Measurements from ENCODE around the gene CENPB. TPM values are rescaled to one million over a fixed set of nuclear protein-coding genes. Genes with fewer than 3 reads are reported as not detected.

Gene CENPB
- polyA plus RNA-seq, 1 experiment: 29.7 TPM

DNA sequence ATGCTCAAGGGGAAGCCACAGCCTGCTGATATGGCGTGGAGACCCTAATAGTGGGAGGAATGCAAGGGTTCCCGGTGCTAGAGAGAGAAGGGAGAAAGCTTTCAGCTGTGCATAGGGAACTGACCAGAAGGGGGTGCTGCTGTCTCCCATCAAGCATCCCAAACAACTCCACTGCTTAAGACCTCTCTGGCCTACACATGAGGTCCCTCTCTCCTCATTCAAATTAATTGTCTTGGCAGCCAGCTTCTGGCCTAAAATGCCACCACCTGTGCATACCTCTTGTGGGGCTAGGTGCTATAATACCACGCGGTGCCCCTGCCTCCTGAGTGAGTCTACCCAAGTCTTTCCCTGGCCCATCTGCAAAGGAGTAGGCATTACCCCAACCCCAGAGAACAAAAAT lies 33.4 kb downstream of the CENPB start:
- Histone ChIP-seq H3K4me3 (ENCODE audit: low read depth, low read length) (no peak overlapping the region), H3K9me3 (ENCODE audit: control insufficient read depth, insufficient read depth, low read length) (peaks cover 4% of the 10 kb centered on the region; the same call in 1 of the 2 replicates), H3K27ac (ENCODE audit: low read depth, low read length) (peak overlapping the region; percentile 21), H3K27me3 (ENCODE audit: control insufficient read depth, insufficient read depth, low read length) (no peaks in the 10 kb centered on the region)
- TF ChIP-seq, protein P1, sequence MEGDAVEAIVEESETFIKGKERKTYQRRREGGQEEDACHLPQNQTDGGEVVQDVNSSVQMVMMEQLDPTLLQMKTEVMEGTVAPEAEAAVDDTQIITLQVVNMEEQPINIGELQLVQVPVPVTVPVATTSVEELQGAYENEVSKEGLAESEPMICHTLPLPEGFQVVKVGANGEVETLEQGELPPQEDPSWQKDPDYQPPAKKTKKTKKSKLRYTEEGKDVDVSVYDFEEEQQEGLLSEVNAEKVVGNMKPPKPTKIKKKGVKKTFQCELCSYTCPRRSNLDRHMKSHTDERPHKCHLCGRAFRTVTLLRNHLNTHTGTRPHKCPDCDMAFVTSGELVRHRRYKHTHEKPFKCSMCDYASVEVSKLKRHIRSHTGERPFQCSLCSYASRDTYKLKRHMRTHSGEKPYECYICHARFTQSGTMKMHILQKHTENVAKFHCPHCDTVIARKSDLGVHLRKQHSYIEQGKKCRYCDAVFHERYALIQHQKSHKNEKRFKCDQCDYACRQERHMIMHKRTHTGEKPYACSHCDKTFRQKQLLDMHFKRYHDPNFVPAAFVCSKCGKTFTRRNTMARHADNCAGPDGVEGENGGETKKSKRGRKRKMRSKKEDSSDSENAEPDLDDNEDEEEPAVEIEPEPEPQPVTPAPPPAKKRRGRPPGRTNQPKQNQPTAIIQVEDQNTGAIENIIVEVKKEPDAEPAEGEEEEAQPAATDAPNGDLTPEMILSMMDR (IDR thresholded peaks at IDR 0.05; ENCODE audit: low read depth, low read length): peak; percentile 85
- POLR2A ChIA-PET: interaction anchor here (0.5 to 1.4 kb wide), 2 partner anchors 15 to 93 kb away, joined by 3 to 11 read pairs; partner anchors contain the start of gene ADISSP
- peak; percentile 43 for DNase-seq (ENCODE audit: low read depth, low spot score)
- CTCF ChIA-PET: interaction anchor here (0.5 to 1.5 kb wide), 12 partner anchors 10 to 127 kb away, joined by 3 to 7 read pairs (median 3); no protein-coding TSS in a partner anchor

DNA sequence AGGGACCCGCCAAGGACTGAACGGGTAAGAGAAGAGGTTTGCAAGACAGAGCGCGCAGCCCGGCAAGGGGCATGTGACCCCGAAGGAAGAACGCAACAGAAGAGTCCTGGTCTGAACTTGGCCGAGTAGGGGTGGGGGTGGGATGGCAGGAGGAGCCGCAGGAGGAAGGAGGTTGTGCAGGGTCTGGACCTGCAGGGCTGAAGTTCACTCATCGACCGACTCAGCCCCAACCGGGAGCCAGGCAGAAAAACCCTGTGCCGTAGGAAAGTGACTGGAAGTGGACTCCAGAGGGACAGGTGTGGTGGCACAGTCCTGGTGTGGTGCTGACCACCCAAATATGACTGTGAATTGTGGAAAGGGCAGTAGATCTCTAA lies 34.2 kb downstream of the CENPB start:
- ChIA-PET POLR2A (interaction anchor here (0.5 to 1.4 kb wide), 2 partner anchors 15 to 93 kb away, joined by 3 to 11 read pairs; partner anchors contain the start of gene ADISSP), CTCF (interaction anchor here (0.6 to 1.5 kb wide), 12 partner anchors 9 to 106 kb away, joined by 3 to 7 read pairs (median 3); no protein-coding TSS in a partner anchor)
- no peak overlapping the region for H3K4me3 ChIP-seq (ENCODE audit: low read depth, low read length)

DNA sequence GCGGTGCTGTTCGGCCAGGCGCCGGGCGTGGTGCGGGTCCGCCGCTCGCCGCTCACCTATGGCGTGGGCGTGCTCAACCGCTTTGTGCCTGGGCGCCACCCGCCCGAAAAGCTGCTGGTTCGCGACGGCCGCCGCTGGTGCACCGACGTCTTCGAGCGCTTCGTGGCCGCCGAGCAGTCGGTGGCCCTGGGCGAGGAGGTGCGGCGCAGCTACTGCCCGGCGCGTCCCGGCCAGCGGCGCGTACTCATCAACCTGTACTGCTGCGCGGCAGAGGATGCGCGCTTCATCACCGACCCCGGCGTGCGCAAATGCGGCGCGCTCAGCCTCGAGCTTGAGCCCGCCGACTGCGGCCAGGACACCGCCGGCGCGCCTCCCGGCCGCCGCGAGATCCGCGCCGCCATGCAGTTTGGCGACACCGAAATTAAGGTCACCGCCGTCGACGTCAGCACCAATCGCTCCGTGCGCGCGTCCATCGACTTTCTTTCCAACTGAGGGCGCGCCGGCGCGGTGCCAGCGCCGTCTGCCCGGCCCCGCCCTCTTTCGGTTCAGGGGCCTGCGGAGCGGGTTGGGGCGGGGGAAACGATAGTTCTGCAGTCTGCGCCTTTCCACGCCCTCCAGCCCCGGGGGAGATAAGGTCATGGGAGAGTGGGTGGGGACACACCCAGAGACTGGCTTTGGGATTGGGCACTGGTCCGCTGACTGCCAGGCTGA lies 34.7 kb downstream of the CENPB start:
- TF ChIP-seq, protein P1 (IDR thresholded peaks at IDR 0.05; ENCODE audit: low read depth, low read length): no peak
- Histone ChIP-seq H3K4me3 (ENCODE audit: low read depth, low read length) (no peak overlapping the region), H3K27ac (ENCODE audit: low read depth, low read length) (no peak overlapping the region), H3K9me3 (ENCODE audit: control insufficient read depth, insufficient read depth, low read length) (peaks cover 4% of the 10 kb centered on the region; the same call in 1 of the 2 replicates), H3K27me3 (ENCODE audit: control insufficient read depth, insufficient read depth, low read length) (no peaks in the 10 kb centered on the region)
- no peak for DNase-seq (ENCODE audit: low read depth, low spot score)
- ChIA-PET CTCF (interaction anchor here (1.0 to 1.5 kb wide), 8 partner anchors 10 to 104 kb away, joined by 3 to 7 read pairs (median 4); no protein-coding TSS in a partner anchor), POLR2A (interaction anchor here (1.4 kb wide), 1 partner anchor 16 kb away, joined by 3 read pairs; the partner anchor contains the start of gene ADISSP)

More for the DNA sequence above, 34.2 kb downstream of the CENPB start:
- Histone ChIP-seq H3K27ac (ENCODE audit: low read depth, low read length) (no peak overlapping the region), H3K9me3 (ENCODE audit: control insufficient read depth, insufficient read depth, low read length) (peaks cover 4% of the 10 kb centered on the region; the same call in 1 of the 2 replicates), H3K27me3 (ENCODE audit: control insufficient read depth, insufficient read depth, low read length) (no peaks in the 10 kb centered on the region)
- TF ChIP-seq, protein P1 (IDR thresholded peaks at IDR 0.05; ENCODE audit: low read depth, low read length): no peak
- no peak for DNase-seq (ENCODE audit: low read depth, low spot score)

DNA sequence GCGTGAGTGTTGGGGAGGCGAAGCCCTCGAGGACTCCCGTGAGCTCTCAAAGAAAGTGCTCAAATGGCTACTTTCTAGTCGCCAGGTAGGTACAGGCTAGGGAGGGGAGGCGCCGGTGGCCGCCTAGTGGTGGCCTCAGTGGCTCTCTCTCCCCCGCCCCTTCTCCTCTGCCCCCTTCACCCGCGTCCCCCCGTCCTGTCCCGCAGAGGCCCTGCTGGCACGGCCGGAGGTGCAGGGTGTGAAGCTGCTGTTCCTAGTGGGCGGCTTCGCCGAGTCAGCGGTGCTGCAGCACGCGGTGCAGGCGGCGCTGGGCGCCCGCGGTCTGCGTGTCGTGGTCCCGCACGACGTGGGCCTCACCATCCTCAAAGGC lies 35.2 kb downstream of the CENPB start:
- H3K27ac ChIP-seq (ENCODE audit: low read depth, low read length): no peak overlapping the region
- TF ChIP-seq, protein P1 (IDR thresholded peaks at IDR 0.05; ENCODE audit: low read depth, low read length): no peak
- ChIA-PET POLR2A (no interaction called here), CTCF (interaction anchor here (0.9 to 1.6 kb wide), 7 partner anchors 14 to 104 kb away, joined by 3 to 5 read pairs (median 4); no protein-coding TSS in a partner anchor)
- no peak for DNase-seq (ENCODE audit: low read depth, low spot score)
- H3K27me3 ChIP-seq (ENCODE audit: control insufficient read depth, insufficient read depth, low read length): no peaks in the 10 kb centered on the region
- no peak overlapping the region for H3K4me3 ChIP-seq (ENCODE audit: low read depth, low read length)
- peaks cover 4% of the 10 kb centered on the region; the same call in 1 of the 2 replicates for H3K9me3 ChIP-seq (ENCODE audit: control insufficient read depth, insufficient read depth, low read length)

All from AG04450 (cell line).